ENCODE data around the gene MRNIP.

The MRNIP gene

GRCh38 chr5:179815491-179816249 is 42.9 kb downstream of the MRNIP start:
- TF ChIP-seq CTCF (IDR thresholded peaks at IDR 0.05): no peak

GRCh38 chr5:179814090-179814489 is 44.5 kb downstream of the MRNIP start:
- no peak for TF ChIP-seq CTCF (IDR thresholded peaks at IDR 0.05)

GRCh38 chr5:179812997-179813607 is 45.5 kb downstream of the MRNIP start:
- TF ChIP-seq CTCF (IDR thresholded peaks at IDR 0.05): no peak

GRCh38 chr5:179812135-179812825 is 46.3 kb downstream of the MRNIP start:
- no peak for TF ChIP-seq CTCF (IDR thresholded peaks at IDR 0.05)

GRCh38 chr5:179806250-179807048 is 52.2 kb downstream of the MRNIP start, which contains the start of gene MGAT4B:
Gene MGAT4B, minus strand, starts transcription at chr5:179806866. Its CDS starts 283 bp downstream, at chr5:179806583.
- TF ChIP-seq CTCF (IDR thresholded peaks at IDR 0.05): no peak

- TF ChIP-seq CTCF (IDR thresholded peaks at IDR 0.05): no peak
Observed at GRCh38 chr5:179805529-179806249, 52.9 kb downstream of the MRNIP start.
